Measurements from ENCODE around the gene SPRR5. TPM values are rescaled to one million over a fixed set of nuclear protein-coding genes. Genes with fewer than 3 reads are reported as not detected.

The SPRR5 gene
- total RNA-seq, 6 experiments from 2014 or later = not detected

DNA sequence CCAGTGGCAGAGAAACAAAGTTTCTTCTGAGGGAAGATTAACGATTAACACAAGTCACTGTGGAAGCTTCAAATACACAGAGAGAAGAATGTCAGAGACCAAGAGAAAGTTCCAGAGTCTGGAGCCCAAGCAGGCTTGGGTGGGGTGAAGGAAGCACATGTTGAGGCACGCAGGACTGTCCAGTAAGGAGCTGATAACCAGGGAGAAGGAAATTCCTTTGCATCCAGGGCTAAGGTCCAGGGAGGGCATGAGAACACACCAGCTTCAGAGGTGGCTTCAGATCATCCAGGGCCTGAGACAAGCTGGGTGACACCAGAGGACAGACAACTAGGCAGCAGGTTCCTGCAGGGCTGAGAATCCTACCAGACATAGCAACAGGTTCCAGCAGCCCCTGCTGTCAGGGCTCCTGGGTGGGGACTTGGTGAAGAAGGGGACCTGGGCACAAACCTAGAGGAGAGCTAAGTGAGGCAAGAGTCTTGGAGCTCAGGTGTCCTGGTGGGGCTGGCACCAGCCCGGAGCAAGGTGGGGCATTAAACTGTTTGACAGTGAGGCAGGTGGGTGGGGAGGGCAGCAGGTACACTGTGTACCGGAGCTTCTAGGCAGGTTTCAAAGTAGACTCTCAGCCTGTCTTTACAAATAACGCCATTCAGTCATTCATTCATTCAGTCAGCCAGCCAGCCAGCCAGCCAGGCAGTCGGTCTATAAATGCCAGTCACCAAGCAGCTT, 34.3 kb downstream of the SPRR5 start:
- Mint-ChIP-seq H3K4me1 (ENCODE audit: low read depth) (no peaks in the 10 kb centered on the region), H3K27ac (no peak overlapping the region), H3K4me3 (no peak overlapping the region), H3K9me3 (peaks cover 14% of the 10 kb centered on the region; the same call in 1 of the 2 replicates), H3K36me3 (ENCODE audit: low read depth) (no peaks in the 10 kb centered on the region), H3K27me3 (ENCODE audit: insufficient read depth) (peaks cover 6% of the 10 kb centered on the region)
- TF ChIP-seq, protein P1, sequence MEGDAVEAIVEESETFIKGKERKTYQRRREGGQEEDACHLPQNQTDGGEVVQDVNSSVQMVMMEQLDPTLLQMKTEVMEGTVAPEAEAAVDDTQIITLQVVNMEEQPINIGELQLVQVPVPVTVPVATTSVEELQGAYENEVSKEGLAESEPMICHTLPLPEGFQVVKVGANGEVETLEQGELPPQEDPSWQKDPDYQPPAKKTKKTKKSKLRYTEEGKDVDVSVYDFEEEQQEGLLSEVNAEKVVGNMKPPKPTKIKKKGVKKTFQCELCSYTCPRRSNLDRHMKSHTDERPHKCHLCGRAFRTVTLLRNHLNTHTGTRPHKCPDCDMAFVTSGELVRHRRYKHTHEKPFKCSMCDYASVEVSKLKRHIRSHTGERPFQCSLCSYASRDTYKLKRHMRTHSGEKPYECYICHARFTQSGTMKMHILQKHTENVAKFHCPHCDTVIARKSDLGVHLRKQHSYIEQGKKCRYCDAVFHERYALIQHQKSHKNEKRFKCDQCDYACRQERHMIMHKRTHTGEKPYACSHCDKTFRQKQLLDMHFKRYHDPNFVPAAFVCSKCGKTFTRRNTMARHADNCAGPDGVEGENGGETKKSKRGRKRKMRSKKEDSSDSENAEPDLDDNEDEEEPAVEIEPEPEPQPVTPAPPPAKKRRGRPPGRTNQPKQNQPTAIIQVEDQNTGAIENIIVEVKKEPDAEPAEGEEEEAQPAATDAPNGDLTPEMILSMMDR (IDR thresholded peaks at IDR 0.05) = no peak
- no peak for DNase-seq

DNA sequence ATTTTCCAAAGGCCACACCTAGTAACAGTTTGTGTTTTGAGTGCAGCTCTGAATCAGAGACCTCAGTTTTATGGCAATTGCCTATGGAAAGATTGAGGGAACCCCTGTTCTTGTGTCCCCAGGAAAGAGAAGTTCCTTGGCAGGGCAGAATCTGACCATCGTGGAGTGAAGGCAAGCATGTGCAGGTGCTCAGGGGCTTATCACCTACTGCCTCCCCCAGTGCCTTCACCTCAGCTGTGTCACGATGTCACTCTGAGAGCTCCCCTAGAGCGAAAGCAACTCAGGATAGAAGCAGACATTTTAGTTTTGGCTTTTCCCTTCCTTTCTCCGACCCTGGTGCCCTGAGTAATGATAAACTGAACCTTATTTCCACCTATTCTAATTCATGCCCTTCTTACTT, 35.1 kb downstream of the SPRR5 start:
- H3K9me3 Mint-ChIP-seq = peaks cover 16% of the 10 kb centered on the region; the same call in 1 of the 2 replicates
- H3K27ac Mint-ChIP-seq = no peak overlapping the region
- no peaks in the 10 kb centered on the region for H3K36me3 Mint-ChIP-seq (ENCODE audit: low read depth)
- no peak for DNase-seq
- peaks cover 6% of the 10 kb centered on the region for H3K27me3 Mint-ChIP-seq (ENCODE audit: insufficient read depth)
- no peak overlapping the region for H3K4me3 Mint-ChIP-seq
- TF ChIP-seq, protein P1 (IDR thresholded peaks at IDR 0.05) = no peak
- no peaks in the 10 kb centered on the region for H3K4me1 Mint-ChIP-seq (ENCODE audit: low read depth)

DNA sequence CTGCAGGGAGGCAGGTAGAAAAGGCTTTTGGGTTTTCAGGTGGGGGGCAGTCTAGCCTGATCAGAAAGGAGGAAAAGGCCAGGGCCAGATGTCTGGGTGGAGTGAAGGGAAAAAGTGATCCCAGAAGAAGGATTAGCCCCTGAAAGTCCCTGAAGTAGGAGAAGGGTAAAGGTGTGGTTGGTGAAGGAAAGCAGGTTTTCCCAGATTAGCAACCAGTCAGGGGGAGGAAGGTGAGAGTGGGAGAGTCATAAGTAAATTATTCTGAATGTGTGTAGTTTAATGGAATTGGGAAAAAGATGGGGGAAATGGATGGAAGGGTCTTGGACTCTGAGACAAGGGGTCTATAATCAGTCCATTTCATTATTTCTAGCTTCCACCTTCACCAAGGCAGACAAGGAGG, 36.2 kb downstream of the SPRR5 start:
- Mint-ChIP-seq H3K36me3 (ENCODE audit: low read depth) (no peaks in the 10 kb centered on the region), H3K9me3 (peaks cover 16% of the 10 kb centered on the region; the same call in 1 of the 2 replicates), H3K27ac (no peak overlapping the region), H3K4me1 (ENCODE audit: low read depth) (no peaks in the 10 kb centered on the region), H3K4me3 (no peak overlapping the region), H3K27me3 (ENCODE audit: insufficient read depth) (peaks cover 6% of the 10 kb centered on the region)
- TF ChIP-seq, protein P1 (IDR thresholded peaks at IDR 0.05) = no peak
- DNase-seq = no peak

DNA sequence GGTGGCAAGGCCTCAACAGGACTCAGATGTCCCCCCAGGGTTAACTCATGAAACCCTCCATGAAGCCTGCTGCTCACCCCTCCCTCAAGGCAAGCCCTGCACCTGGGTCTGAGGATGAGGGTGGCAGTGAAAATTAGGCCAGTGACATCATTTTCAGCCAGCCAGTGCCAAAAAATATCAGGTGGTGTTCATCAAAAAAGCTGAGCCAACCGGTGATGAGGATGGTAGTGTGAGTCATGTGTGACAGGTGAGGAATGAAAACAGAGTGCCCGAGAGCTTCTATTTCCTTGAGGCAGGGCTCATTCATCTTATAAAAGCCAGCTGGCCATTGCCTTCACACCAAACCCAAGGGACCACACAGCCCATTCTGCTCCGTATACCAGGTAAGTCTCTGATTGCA, 36.7 kb downstream of the SPRR5 start, which contains the start of gene SPRR1A:
Gene SPRR1A, plus strand, starts transcription at position 339 of the 400 bp plus-strand sequence. CDS start 1,150 bp downstream, outside the sequence.
- TF ChIP-seq, protein P1 (IDR thresholded peaks at IDR 0.05) = no peak
- no peak within 1 kb of the TSS for H3K4me3 Mint-ChIP-seq
- no peak for DNase-seq
- no peaks in the 10 kb centered on the region for H3K36me3 Mint-ChIP-seq (ENCODE audit: low read depth)
- H3K4me1 Mint-ChIP-seq (ENCODE audit: low read depth) = no peaks in the 10 kb centered on the region
- H3K9me3 Mint-ChIP-seq = peaks cover 16% of the 10 kb centered on the region; the same call in 1 of the 2 replicates
- peaks cover 6% of the 10 kb centered on the region for H3K27me3 Mint-ChIP-seq (ENCODE audit: insufficient read depth)
- H3K27ac Mint-ChIP-seq = no peak within 1 kb of the TSS

- Mint-ChIP-seq H3K36me3 (ENCODE audit: low read depth) (no peaks in the 10 kb centered on the region), H3K27me3 (ENCODE audit: insufficient read depth) (peaks cover 6% of the 10 kb centered on the region), H3K9me3 (peaks cover 22% of the 10 kb centered on the region; the same call in 1 of the 2 replicates), H3K27ac (no peak overlapping the region), H3K4me1 (ENCODE audit: low read depth) (no peaks in the 10 kb centered on the region), H3K4me3 (no peak overlapping the region)
- TF ChIP-seq, protein P1 (IDR thresholded peaks at IDR 0.05) = no peak
- no peak for DNase-seq
Measured at GRCh38 chr1:152986578-152986977, 39.6 kb downstream of the SPRR5 start.
